Erythroblast (primary cell): ENCODE measurements around the gene PGF.

Experiments used
- DNase-seq, 2 experiments: peaks; one replicate each; lab custom pipeline; 2025; lab: John Stamatoyannopoulos, UW
- GATA1 ChIP-seq: IDR thresholded peaks from 2 replicates; pipeline ENCODE4 v1.6.1; 2011; ENCODE audit warnings: low read depth, mild to moderate bottlenecking, control low read depth, low read length, moderate library complexity
- POLR2A ChIP-seq: IDR thresholded peaks from 2 replicates; pipeline ENCODE4 v1.6.1; 2011; ENCODE audit warnings: mild to moderate bottlenecking, low read length

Gene PGF

DNA sequence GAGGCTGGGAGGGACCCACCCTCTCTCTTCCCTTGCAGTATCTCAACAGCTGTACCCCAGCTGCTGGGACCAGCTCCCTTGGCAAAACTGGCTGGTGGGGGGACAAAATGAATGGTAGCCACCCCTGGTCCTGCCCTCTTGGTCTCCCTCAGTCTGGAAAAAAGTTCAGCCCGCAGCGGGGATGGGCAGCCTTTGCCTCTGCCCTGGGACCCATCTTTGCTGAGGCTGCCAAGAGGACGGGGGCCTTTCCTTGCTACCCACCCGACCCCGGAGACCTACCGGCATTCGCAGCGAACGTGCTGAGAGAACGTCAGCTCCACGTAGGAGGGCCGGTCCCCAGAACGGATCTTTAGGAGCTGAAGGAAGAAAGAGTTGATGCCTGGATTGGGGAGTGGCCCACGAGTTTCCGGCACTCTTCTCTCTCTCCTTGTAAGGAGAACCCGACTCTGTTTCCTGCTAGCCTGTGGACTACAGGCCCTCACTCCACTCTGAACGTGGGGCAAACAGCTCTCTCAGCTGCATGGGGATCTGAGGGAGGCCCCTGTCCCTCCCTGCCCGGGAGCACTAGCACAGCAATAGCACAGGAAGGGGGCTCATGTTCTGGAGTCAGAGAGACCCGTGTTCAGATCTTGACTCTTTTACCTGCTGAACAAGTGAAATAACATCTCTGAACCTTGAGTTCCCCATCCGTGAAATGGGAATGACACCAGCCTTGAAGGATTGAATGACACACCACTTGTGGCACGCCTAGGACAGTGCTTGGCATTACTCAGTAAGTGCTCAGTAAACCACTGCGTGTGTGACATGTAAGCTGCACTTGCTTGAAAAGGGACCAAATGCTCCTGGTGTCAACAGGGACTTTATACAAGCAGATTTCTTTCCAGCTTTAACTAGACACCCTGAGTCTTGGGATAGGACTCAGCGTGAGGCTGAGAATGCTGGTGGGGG is 6.9 kb downstream of the PGF start:
- no peak for TF ChIP-seq GATA1
- TF ChIP-seq POLR2A = no peak
- peak in 1 of 2 experiments; percentile 14 for DNase-seq

DNA sequence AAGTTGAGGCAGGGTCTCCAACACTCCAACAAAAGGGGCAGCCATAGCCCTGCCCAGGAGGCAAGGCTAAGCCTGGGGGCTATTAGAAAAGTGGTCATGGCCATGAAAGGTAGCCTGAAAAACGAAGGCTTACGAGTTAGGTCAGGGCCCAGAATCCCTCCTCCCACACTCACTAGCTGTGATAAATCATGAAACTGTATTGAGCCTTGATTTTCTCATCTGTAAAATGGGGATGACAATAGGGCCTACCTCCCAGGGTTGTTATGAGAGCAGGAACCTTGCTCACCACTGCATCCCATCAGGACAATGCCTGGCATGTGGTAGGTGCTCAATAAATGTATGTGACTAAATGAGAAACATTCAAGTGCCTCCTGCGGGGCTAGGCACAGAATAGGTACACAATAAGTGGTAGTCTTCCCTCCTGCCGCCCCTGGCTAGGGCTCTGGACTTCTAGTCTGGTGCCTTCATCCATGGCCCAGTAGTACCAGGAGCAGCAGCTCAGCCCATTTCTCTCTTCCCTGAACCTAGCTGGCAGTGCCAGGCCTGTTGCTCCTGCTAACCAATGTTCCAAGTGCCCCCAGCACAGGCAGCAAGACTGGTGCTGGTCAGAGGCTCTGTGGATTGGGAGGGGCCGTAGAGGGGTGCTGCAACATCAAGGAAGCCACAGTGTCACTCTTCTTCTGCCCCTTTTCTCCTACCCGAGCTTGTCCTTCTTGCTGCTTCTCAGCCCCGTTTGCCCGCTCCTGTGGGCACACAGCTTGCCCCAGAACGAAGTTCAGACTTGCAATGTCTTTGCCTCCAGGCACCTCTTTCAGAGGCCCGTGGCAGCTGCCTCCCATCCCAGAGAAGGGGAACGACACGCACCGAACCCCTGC is 7.8 kb downstream of the PGF start:
- DNase-seq = no peak
- TF ChIP-seq GATA1 (no peak), POLR2A (no peak)

DNA sequence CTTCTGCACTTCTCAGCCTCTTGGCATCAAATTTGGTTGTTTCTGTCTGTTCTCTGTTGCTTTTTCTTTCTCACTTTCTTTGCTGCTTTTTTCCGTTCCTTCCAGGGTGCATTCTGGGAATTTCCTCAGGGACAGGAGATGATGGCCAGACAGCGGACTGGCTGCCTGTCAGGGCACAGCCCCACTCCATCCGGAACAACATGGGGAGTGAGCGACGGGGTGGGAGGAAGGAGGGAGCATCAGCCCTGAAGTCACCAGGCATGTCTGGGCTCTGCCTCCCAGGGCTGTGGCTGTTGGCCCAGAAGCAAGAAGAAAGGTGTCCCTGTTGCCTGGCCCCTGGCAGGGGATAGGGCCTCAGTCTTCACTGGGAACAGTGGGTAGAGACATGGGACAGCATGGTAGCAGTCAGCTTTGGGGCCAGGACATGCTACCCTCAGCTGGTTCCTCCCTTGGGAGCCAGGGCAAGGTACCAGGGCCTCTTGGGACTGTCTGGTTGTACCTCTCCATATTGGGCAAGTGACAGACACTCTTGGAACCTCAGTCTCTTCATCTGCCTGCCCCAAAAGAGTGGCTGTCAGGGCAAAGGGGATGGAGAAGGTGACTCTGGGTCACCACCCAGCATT is 8.6 kb downstream of the PGF start:
- DNase-seq = no peak
- TF ChIP-seq POLR2A (no peak), GATA1 (no peak)

DNA sequence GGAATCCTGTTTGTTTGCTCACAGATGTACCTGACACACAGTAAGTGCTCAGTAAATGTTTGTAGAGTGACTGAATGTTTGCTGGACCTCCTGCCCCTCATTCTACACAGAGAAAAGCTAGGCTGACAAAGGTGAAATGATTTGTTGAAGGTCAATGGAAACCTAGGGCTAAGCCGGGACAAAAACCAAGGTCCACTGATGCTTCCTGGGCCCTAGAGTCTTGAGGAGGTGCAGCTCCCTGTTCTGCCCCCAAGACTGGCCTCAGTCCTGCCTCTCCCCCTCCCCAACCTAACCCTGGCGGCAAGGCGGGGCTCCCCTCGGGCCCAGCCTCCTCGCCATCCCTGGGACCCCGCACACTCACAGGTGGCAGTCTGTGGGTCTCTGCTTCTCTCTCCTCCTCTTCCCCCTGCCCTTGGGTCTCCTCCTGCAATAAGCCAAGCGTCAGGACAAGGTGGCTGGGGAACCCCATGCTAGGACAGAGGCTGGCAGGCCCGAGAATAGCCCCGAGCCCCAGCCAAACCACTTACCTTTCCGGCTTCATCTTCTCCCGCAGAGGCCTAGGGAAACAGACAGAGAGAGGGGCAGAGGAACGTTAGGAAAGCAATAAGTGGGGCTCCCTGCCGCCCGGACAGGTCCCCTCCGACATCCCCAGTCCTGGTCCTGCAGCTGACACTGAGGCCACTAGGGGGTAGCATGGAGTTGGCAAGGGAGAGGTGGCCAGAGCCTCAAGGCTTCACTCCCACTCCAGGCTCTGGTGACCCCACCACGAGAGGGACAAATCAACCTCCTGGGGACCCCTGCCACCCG is 9.3 kb downstream of the PGF start:
- DNase-seq = peak; percentile 77 to 86
- TF ChIP-seq POLR2A = no peak
- TF ChIP-seq GATA1 = no peak

DNA sequence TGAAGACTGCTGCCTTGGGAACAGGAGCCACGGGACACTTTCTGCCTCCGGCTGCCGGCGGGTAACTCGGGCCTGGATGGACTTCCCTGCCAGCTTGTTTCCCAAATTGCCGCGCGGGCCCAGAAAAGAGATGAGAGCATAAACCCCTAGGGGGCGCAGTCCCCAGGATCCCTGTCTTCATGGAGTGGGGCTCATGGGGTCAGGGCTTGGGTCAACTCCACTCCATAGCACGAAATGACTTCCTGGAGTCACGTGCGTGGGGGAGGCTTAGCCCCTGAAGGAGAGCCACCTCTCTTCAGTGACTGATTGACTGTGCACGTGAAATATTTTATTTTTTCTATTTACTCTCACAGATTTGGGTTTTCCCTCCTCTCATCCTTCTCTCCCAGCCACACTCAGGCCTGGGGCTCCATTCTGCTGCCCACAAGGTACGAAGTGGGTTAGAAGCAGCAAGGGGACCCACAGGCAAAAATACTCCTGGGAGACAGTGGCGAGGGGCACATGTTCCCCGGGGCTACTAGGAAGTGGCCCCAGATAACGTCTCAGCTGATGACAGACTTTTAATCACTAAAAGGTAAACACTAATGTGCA is 10.0 kb downstream of the PGF start:
- TF ChIP-seq POLR2A = no peak
- TF ChIP-seq GATA1 = no peak
- DNase-seq = peak; percentile 58 to 67

DNA sequence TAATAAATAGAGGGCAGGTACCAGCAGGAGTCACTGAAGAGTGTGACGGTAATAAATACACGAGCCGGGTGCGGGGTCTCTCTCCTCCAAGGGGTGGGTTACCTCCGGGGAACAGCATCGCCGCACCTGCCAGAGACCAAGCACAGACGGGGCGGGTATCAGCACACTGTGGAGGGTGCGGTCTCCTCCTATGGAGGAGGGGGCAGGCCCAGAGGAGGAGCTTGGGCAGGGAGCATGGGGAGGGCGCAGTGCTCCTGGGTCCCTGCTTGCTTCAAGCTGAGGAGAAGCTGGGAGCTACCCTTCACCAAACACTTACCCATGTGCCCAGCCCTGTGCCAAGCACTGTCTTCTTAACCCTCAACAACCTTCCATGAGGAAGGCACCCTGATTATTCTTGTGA is 12.8 kb downstream of the PGF start:
- TF ChIP-seq GATA1 (no peak), POLR2A (no peak)
- peak; percentile 41 to 46 for DNase-seq

DNA sequence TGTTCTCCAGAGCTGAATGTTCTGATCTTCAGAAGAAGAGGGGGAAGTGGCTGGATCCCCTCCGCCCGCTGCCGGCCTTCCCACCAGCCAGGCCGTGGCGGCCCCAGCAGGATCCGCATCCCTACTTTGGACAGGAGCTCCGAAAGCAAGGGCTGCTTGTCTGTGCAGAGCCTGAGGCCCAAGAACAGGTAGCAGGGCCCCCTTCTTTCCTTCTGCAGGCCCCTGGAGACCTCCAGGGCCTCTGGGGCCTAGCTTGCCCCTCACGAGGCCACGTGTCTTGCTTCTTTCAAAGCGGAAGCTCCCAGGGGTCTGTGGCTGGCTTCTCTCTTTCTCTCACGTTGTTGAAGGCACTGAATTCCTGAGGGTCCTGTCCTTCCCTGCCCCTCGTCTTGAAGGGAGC is 13.2 kb downstream of the PGF start:
- DNase-seq = peak in 1 of 2 experiments; percentile 47
- TF ChIP-seq GATA1 = no peak
- no peak for TF ChIP-seq POLR2A

DNA sequence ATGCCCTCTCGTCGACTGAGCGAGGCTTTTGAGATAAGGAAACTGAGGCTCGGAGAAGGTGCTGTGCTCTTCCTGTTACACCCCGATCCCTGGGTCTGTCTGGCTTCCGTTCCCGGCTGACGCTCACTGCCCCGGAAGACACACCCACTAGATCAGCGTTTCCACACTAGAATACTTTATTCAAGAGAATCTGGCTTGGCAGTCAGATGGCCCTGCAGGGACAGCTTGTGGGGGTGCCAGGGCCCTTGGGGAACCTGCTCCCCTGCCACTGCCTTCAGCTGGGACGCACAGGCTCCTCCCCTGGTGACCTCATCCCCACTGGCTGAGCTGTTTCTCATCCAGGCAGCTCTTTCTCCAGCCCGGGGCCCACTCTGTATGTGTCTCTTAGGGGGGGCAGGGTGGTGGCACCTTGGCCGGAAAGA is 13.7 kb downstream of the PGF start:
- peak; percentile 80 to 87 for DNase-seq
- TF ChIP-seq POLR2A (peak; percentile 61), GATA1 (no peak)

DNA sequence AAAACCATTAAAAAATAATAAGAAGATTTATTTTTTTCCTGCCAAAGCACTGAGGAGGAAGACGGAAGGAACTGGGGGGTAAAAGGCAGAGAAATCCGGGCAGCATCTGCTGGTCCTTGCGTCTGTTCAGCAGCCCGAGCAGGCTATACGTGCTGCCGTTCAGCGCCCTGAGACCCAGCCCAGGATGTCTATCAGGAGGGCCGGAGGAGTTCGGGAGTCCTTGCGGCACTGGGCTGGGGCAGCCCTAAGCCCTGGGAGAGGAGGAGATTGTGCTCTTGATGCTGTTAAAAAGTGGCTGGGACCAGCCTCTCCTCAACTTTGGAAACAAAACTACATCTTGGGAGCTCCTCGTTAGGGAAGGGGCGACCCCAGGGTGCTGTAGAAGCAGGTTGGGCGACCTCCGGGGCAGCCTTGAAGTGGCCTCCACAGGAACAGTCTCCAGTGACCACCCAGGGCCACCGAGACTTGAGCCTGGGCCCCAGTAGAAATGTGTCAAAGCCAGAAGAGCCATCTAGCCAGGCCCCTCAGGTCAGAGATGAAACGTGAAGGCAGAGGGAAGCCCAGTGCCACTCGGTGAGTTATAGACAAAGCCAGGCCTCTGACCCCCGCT is 14.3 kb downstream of the PGF start:
- no peak for TF ChIP-seq GATA1
- no peak for TF ChIP-seq POLR2A

DNA sequence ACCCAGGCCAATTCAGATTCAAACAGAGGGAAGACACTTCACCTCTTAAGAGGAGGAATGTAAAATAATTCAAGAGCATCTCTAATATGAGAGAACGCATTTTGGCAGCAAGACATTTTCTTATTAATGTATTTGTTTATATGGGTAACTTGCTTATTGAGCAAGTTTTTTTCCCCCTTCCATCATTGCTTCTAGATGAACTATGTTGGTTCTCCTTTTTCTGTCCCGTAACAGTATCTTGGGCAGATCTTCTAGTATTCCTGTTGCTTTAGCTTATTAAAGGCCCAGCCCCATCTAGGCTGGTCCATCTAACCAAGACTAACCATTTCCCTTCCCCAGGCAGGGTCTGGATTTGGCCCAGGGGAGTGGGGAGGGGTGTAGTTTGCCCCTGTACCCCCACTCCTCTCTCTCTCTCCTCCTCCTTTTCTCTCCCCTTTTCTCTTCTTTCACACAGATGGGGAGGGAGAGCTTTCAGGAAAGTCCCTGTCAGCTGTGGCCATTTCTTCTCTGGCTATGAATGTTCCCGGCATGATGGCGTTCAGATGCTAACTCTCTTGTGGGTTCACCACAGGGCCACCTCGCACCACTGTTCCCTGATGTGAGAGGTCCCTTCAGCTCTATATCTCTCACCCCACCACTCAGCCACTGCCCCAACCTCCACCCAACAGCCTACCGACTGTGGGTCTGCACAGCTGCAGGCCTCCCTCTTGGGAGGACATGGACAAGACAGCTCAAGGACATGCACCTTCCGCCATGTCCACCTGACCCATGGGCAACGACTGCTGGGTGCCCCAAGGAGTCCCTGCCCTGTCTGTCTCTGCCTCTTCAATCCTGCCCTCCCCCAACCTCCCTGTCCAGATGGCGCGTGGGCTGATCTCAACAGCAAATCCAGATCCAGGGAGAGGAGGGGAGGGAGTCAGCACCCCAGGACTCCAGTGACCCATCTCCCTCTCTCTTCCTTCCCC is 16.6 kb downstream of the PGF start:
- no peak for DNase-seq
- TF ChIP-seq GATA1 (no peak), POLR2A (no peak)

More for the DNA sequence above, 14.3 kb downstream of the PGF start:
- DNase-seq = no peak

DNA sequence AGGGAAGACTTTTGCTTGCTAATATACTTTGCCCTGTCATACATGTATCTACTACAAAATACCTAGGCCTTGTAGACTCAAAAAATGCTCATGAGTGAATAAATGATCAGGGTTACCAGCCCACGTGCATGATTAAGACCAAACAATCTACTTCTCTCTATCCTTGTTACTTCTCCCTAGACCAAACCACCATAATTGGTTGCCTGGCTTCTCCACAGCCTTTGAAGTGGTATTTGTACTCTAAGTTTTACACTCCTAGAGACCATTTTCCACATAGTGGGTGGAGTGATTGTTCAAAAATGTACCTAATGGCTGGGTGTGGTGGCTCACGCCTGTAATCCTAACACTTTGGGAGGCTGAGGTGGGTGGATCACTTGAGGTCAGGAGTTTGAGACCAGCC is 18.2 kb downstream of the PGF start:
- no peak for DNase-seq

More for the DNA sequence above, 18.2 kb downstream of the PGF start:
- TF ChIP-seq GATA1 = no peak
- no peak for TF ChIP-seq POLR2A
